Memory B cell (primary cell): ENCODE results near the gene PAX7.

Source experiments
- ATAC-seq: fragments of 150-1000 bp; cut with Tn5 transposase; 2 replicates; pipeline ENCODE4 v1.10.0; 2021; ENCODE audit warnings: low read depth, mild to moderate bottlenecking, moderate library complexity
- DNase-seq, 2 donors: peaks; one replicate each; pipeline ENCODE4 v3.0.0; 2022; ENCODE audit warnings: low spot score in 2 of 2
- H3K27ac Mint-ChIP-seq: one replicate; pipeline ENCODE4 v1.8.0; 2022; ENCODE audit warnings: mild to moderate bottlenecking, moderate library complexity, mixed read lengths
- H3K27me3 Mint-ChIP-seq: one replicate; pipeline ENCODE4 v1.8.0; 2022; ENCODE audit warnings: mixed read lengths
- H3K36me3 Mint-ChIP-seq: one replicate; pipeline ENCODE4 v1.8.0; 2022; ENCODE audit warnings: mild to moderate bottlenecking, mixed read lengths
- H3K4me1 Mint-ChIP-seq: one replicate; pipeline ENCODE4 v1.8.0; 2022; ENCODE audit warnings: mixed read lengths
- H3K4me3 Mint-ChIP-seq: one replicate; pipeline ENCODE4 v1.8.0; 2022; ENCODE audit warnings: mild to moderate bottlenecking, moderate library complexity, mixed read lengths
- H3K9me3 Mint-ChIP-seq: one replicate; pipeline ENCODE4 v1.8.0; 2022; ENCODE audit warnings: mixed read lengths

PAX7 gene

DNA sequence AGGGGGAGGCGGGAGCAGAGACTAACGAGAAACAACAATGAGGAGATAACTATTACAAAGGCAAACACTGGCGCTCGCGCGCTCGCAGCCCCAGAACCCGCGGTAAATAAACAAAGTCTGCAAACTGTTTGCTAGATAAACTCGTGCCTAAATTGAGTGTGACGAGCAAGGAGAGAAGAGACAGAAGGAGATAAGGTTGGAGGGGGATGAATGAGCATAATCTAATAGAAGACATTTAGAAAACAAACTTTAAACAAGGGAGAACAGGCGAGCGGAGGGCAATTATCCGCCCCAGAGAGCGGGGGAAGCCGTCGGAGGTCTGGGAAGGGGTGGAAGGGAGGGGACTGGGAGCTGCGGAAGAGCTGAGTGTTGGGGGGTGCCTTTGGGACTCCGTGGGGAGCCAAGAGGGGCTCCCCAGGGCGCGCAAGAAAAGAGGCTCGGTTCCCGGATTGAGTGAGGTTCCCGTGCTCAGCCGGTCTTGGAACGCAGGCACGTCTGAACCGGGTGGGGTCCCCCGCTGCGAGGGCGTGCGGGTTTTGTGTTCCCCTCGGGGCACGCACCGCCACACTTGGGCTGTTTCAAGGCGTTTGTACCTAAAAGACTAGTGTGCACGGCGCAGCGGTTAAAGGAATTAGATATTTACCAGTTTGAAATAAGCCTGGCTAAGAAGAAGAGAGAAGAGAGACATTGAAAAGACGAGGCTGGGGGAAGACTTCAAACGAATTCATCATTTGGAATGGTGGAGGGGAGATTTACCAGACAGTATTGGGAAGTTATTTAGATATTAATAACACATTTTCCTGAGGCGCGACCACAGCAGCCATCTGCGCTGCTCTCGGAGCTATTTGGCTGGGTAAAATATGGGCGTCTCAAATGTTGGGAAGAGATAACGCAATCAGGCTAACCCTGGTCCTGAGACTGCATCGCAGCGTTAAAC lies 10.6 kb downstream of the PAX7 start:
- no peak overlapping the region for H3K4me3 Mint-ChIP-seq
- H3K27me3 Mint-ChIP-seq: peaks cover 50% of the 10 kb centered on the region
- peaks cover 9% of the 10 kb centered on the region for H3K4me1 Mint-ChIP-seq
- no peak for ATAC-seq
- no peak for DNase-seq
- no peaks in the 10 kb centered on the region for H3K9me3 Mint-ChIP-seq
- no peak overlapping the region for H3K27ac Mint-ChIP-seq
- H3K36me3 Mint-ChIP-seq: no peaks in the 10 kb centered on the region

DNA sequence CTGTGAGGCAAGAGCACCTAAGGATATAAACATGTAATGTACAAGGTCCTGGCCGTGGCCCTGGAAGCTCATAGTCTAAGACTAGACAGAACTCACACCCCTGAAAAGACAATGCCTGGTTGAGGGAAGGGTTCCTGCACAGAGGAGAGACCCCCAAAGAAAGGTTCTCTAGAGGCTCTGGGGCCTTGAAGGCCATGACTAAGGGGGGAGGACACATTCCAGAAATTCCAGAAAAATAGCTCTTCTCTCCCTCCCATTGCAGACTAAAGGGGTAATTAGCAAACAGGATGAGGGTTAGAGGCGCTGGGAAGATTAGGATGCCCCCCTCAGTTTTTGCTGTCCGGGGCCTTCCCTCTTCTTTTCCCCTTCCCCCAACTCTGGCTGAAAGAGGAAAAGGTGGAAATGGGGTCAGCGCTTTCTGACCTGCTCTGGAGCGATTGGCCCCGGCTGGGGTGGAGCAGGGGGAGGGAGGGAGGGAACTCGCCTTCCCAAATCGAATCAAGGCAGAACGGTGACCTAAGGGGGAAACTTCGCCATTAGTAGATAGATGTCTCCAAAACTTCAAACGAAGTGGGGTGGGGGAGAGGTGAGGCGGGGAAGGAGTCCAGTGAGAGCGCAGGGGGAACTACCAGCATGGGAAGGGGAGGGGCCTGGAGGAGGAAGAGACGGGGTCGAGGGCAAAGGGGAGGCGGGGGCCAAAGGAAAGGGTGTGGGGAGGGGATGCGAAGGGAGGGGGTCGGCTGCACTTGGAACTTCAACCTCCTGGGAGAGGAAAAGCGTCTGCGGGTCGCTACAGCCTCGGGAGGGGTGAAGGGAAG lies 11.8 kb downstream of the PAX7 start:
- ATAC-seq: no peak
- Mint-ChIP-seq H3K4me1 (peaks cover 9% of the 10 kb centered on the region), H3K9me3 (no peaks in the 10 kb centered on the region), H3K36me3 (no peaks in the 10 kb centered on the region), H3K27me3 (peaks cover 49% of the 10 kb centered on the region), H3K4me3 (no peak overlapping the region), H3K27ac (no peak overlapping the region)
- DNase-seq: no peak

DNA sequence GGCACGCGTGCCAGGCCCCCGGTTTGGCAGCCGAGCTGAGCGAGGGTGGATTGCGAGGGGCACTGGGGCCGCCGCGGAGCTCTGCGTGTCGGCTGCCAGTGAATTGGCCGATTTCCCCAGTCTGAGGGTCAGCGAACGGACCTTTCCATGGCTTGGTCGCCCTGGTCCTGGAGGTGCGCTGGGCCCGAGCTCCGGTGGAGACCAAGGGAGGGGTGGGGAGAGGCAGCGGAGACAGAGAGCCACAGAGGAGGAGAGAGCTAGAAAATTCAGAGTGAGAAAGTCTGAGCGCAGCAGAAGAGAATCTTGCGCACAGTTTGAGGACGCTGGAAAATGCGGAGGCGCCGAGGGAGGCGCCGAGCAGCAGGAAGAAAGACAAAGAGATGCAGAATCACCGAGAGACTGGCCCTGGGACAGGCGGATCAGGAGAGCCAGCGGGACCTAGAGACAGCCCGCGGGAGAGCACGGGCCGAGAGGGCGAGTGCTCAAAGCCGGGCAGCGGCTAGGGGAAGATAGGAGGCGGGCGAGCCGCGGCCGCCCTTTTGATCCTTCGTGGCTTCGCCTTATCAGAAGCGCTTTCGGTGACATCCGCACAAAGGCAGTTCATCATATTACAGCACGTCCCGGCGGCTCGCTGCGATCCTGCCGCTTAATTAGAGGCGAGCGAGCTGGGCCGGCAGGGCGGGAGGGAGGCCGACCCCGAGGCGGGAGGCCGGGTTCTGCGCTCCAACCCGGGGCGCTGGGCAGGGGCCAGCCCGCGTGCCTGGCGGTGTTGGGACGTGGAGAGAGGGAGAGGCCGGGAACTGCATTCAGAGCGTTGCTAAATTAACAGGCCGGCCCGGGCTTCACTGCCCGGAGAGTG lies 12.7 kb downstream of the PAX7 start:
- no peaks in the 10 kb centered on the region for H3K36me3 Mint-ChIP-seq
- H3K4me3 Mint-ChIP-seq: no peak overlapping the region
- ATAC-seq (no peak), DNase-seq (no peak)
- H3K27me3 Mint-ChIP-seq: peaks cover 47% of the 10 kb centered on the region
- peaks cover 9% of the 10 kb centered on the region for H3K4me1 Mint-ChIP-seq
- H3K27ac Mint-ChIP-seq: no peak overlapping the region
- no peaks in the 10 kb centered on the region for H3K9me3 Mint-ChIP-seq

- Mint-ChIP-seq H3K27ac (no peak overlapping the region), H3K36me3 (no peaks in the 10 kb centered on the region), H3K9me3 (no peaks in the 10 kb centered on the region), H3K27me3 (peaks cover 49% of the 10 kb centered on the region), H3K4me1 (peaks cover 11% of the 10 kb centered on the region), H3K4me3 (no peak overlapping the region)
- no peak for DNase-seq
- no peak for ATAC-seq
Measured at GRCh38 chr1:18644013-18644399, 13.4 kb downstream of the PAX7 start.

DNA sequence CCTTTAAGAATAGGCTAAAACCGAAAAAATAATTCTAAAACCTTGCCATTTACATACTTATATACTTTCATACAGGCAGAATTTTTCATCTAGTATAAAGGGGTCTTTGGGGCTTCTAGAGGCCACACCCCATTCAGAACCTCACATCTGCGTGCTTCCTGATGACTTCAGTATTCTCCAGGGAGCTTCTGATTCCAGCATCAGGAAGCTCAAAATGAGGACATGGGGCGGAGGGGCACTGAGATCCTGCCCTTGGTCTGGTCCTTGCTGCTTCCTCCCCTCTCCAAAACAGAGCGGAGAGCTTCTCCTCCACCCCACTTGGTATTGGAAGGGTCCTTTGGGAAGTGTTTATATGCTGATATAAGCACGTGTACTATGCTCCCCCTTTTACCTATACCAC lies 13.8 kb downstream of the PAX7 start:
- Mint-ChIP-seq H3K9me3 (no peaks in the 10 kb centered on the region), H3K36me3 (no peaks in the 10 kb centered on the region), H3K27ac (no peak overlapping the region), H3K4me1 (peaks cover 11% of the 10 kb centered on the region), H3K27me3 (peaks cover 47% of the 10 kb centered on the region), H3K4me3 (no peak overlapping the region)
- DNase-seq: no peak
- ATAC-seq: no peak

DNA sequence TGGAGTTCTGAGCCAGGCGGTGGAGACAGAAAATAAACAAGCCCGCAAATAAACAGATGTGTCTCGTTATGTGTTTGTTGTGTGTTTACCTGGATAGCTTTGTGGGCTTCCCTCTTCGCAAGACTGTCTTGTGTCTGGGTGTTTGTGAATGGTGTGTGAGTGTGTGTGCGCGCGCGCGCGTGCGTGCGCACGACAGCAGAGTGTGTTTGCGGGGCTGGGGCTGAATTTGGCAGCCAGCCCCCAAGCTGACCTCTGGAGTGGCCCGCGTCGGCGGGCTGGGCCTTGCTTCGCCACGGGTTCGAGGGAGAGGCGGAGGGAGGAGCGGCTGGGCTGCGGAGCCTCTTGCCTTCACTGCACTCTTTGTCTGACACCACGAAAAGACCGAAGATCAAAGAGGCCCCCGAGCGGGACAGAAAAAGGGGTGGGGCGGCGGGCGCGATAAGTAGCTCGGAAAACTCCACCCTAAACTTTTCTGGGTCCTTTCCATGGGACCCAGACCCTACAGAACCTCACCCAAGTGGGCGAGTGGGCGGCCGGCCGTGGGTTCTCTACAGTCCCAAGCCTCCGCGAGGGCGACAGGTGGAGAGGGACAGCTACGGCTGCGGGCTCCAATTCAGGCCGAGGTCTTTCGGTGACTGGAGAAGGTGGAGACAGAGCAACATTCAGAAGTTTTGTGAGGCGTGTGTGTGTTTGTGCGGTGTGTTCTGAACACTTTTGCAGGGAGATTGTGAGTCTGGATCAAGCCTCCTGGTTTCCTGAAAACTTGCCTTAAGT lies 14.5 kb downstream of the PAX7 start:
- ATAC-seq: no peak
- H3K27me3 Mint-ChIP-seq: peaks cover 40% of the 10 kb centered on the region
- no peak overlapping the region for H3K27ac Mint-ChIP-seq
- no peak for DNase-seq
- H3K4me1 Mint-ChIP-seq: peaks cover 11% of the 10 kb centered on the region
- no peak overlapping the region for H3K4me3 Mint-ChIP-seq
- H3K9me3 Mint-ChIP-seq: no peaks in the 10 kb centered on the region
- H3K36me3 Mint-ChIP-seq: no peaks in the 10 kb centered on the region

DNA sequence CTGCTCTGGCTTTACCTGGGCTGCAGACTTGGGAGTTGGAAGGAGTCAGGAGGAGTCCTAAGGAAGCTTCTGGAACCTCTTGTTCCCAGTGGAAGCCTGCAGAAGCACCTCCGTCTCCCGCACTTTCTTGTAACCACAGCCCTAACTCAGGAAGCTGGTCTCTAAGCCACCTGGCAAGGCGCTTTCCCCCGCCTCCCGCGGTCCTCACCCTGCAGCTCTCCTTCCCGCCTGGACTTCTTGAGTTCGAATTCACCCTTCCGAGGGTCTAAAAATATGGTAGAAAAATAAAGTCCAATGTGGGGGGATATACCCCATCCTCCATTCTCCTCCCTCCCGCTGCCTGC lies 15.1 kb downstream of the PAX7 start:
- no peak for DNase-seq
- ATAC-seq: no peak
- H3K36me3 Mint-ChIP-seq: no peaks in the 10 kb centered on the region
- no peak overlapping the region for H3K4me3 Mint-ChIP-seq
- H3K9me3 Mint-ChIP-seq: no peaks in the 10 kb centered on the region
- H3K27ac Mint-ChIP-seq: no peak overlapping the region
- H3K27me3 Mint-ChIP-seq: peaks cover 40% of the 10 kb centered on the region
- peaks cover 11% of the 10 kb centered on the region for H3K4me1 Mint-ChIP-seq

- peaks cover 36% of the 10 kb centered on the region for H3K27me3 Mint-ChIP-seq
- no peaks in the 10 kb centered on the region for H3K9me3 Mint-ChIP-seq
- no peak overlapping the region for H3K4me3 Mint-ChIP-seq
- DNase-seq (no peak), ATAC-seq (no peak)
- H3K4me1 Mint-ChIP-seq: peaks cover 8% of the 10 kb centered on the region
- no peaks in the 10 kb centered on the region for H3K36me3 Mint-ChIP-seq
- no peak overlapping the region for H3K27ac Mint-ChIP-seq
Measured at GRCh38 chr1:18646091-18646785, 15.6 kb downstream of the PAX7 start.

DNA sequence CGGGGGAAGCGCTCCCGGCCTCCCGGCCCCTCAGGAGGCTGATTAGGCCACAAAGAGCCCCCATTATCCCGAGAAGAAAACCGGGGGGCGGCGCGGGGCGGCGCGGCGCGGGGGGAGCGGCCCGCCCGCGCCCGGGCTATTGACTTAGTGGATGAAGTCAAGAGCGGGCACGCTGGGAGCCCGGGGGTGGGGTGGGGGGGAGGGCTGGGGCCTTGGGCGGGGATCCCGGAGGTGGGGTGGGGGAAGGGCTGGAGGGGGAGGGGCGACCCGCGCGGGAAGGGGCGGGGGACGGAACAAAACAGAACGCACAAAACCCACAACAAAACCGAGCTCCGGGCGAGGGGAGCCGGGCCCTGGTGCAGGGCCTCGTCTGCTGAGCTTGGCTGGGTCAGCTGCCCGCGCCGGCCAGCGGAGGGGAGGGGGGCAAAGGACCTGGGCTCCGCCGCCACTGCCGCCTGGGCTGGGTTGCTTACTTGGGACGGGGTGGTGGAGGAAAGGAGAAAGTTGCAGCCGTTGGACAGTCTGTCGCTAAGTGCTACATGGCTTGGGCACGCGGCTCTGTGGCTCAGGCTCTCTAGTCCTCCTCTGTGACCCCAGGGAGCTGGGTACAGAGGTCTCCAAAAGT lies 16.3 kb downstream of the PAX7 start:
- H3K4me1 Mint-ChIP-seq: peaks cover 8% of the 10 kb centered on the region

DNA sequence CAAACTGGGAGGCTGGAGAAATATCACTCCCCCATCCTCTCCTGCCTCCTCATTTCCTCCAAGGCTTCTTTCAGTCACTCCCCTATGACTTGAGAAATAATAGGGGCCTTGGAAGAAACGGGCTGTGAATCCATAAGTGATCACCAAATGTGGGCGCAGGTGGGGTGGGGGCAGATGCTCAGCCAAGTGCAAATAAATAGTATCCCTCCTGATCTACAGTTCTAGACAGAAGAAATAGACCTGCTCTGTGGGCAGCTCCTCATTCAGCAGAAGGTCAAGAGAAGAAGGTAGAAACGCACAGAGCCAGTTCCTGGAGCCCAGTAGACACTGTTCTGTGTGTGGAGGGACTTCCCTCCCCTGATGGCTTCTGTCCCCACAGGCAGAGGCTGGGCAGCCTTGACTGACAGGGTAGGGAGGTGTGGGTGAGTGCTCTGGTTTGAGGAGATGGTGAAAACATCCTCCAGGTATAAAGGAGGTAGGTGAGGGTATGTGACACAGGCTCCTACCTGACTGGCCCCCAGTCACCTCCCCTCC lies 17.1 kb downstream of the PAX7 start:
- peaks cover 35% of the 10 kb centered on the region for H3K27me3 Mint-ChIP-seq
- no peak for DNase-seq
- no peaks in the 10 kb centered on the region for H3K9me3 Mint-ChIP-seq
- H3K4me3 Mint-ChIP-seq: no peak overlapping the region
- ATAC-seq: no peak
- H3K36me3 Mint-ChIP-seq: no peaks in the 10 kb centered on the region
- peaks cover 6% of the 10 kb centered on the region for H3K4me1 Mint-ChIP-seq
- H3K27ac Mint-ChIP-seq: no peak overlapping the region

More for the DNA sequence above, 16.3 kb downstream of the PAX7 start:
- ATAC-seq (no peak), DNase-seq (no peak)
- peaks cover 36% of the 10 kb centered on the region for H3K27me3 Mint-ChIP-seq
- no peaks in the 10 kb centered on the region for H3K36me3 Mint-ChIP-seq
- no peak overlapping the region for H3K27ac Mint-ChIP-seq
- H3K9me3 Mint-ChIP-seq: no peaks in the 10 kb centered on the region
- no peak overlapping the region for H3K4me3 Mint-ChIP-seq

- H3K27ac Mint-ChIP-seq: no peak overlapping the region
- H3K36me3 Mint-ChIP-seq: no peaks in the 10 kb centered on the region
- no peaks in the 10 kb centered on the region for H3K9me3 Mint-ChIP-seq
- no peak overlapping the region for H3K4me3 Mint-ChIP-seq
- H3K4me1 Mint-ChIP-seq: peaks cover 2% of the 10 kb centered on the region
- H3K27me3 Mint-ChIP-seq: peaks cover 34% of the 10 kb centered on the region
- DNase-seq: no peak
- ATAC-seq: no peak
Measured at GRCh38 chr1:18649693-18650370, 19.2 kb downstream of the PAX7 start.

- no peak overlapping the region for H3K4me3 Mint-ChIP-seq
Measured at GRCh38 chr1:18651713-18652112, 21.1 kb downstream of the PAX7 start.

More at GRCh38 chr1:18651713-18652112, 21.1 kb downstream of the PAX7 start:
- Mint-ChIP-seq H3K4me1 (peaks cover 2% of the 10 kb centered on the region), H3K9me3 (no peaks in the 10 kb centered on the region), H3K27me3 (peaks cover 32% of the 10 kb centered on the region), H3K27ac (no peak overlapping the region), H3K36me3 (no peaks in the 10 kb centered on the region)
- ATAC-seq: no peak
- no peak for DNase-seq
